AG04450 (cell line): ENCODE data around the gene DCLK2. TPM values are rescaled to one million over a fixed set of nuclear protein-coding genes. Genes with fewer than 3 reads are reported as not detected.

Experiments used
- CTCF ChIA-PET: fragments of 300-600, 350-600 bp; formaldehyde crosslinking; extraction: SDS; loops from one replicate; lab custom pipeline; 2022; ENCODE audit warnings: antibody characterized with exemption, inconsistent platforms; lab: Charles Lee
- POLR2A ChIA-PET: fragments of 350-600 bp; formaldehyde crosslinking; extraction: SDS; loops from one replicate; lab custom pipeline; 2021; ENCODE audit warnings: antibody characterized with exemption, inconsistent platforms; lab: Yijun Ruan, JAX
- DNase-seq: peaks from one replicate; pipeline ENCODE4 v3.0.0-alpha.2; 2011; ENCODE audit warnings: low read depth, low spot score
- H3K27ac ChIP-seq: one replicate; pipeline ENCODE4 v1.5.1; 2012; ENCODE audit warnings: low read depth, low read length, control low read depth
- H3K27me3 ChIP-seq: one replicate; pipeline ENCODE4 v1.6.0; 2012; ENCODE audit warnings: low read length; ENCODE audit not compliant: control insufficient read depth, insufficient read depth
- H3K4me3 ChIP-seq: 2 replicates; pipeline ENCODE4 v1.5.1; 2011; ENCODE audit warnings: mild to moderate bottlenecking, low read depth, low read length, control low read depth
- H3K9me3 ChIP-seq: 2 replicates; pipeline ENCODE4 v1.5.1; 2012; ENCODE audit warnings: low read length; ENCODE audit not compliant: control insufficient read depth, insufficient read depth
- CTCF ChIP-seq: IDR thresholded peaks from 2 replicates; pipeline ENCODE4 v1.5.1; 2011; ENCODE audit warnings: low read depth, low read length, control low read depth, inconsistent platforms
- polyA plus RNA-seq: library from polyadenylated mRNA; depleted of rRNA; stranded (reverse); fragments of >200 nt; gene quantifications from 2 replicates; pipeline ENCODE4 v1.2.3, GENCODE V29; 2011

The DCLK2 gene
- polyA plus RNA-seq, 1 experiment: 7.3 TPM

- H3K27ac ChIP-seq: no peak overlapping the region
- H3K4me3 ChIP-seq: no peak overlapping the region
- H3K27me3 ChIP-seq: no peaks in the 10 kb centered on the region
- no peak for DNase-seq
- ChIA-PET POLR2A (no interaction called here), CTCF (no interaction called here)
- no peak for TF ChIP-seq CTCF
- H3K9me3 ChIP-seq: no peaks in the 10 kb centered on the region
Measured at GRCh38 chr4:150253965-150254630, 175.9 kb downstream of the DCLK2 start.

- DNase-seq: no peak
- no peaks in the 10 kb centered on the region for H3K27me3 ChIP-seq
- no peaks in the 10 kb centered on the region for H3K9me3 ChIP-seq
- TF ChIP-seq CTCF: no peak
- no peak overlapping the region for H3K27ac ChIP-seq
- ChIA-PET POLR2A (no interaction called here), CTCF (interaction anchor here (1.0 kb wide), 1 partner anchor 13 kb away, joined by 9 read pairs; no protein-coding TSS in a partner anchor)
- H3K4me3 ChIP-seq: no peak overlapping the region
Measured at GRCh38 chr4:150255610-150256224, 177.5 kb downstream of the DCLK2 start.

GRCh38 chr4:150256225-150256620 is 178.0 kb downstream of the DCLK2 start:
- POLR2A ChIA-PET: no interaction called here
- Histone ChIP-seq H3K9me3 (no peaks in the 10 kb centered on the region), H3K4me3 (no peak overlapping the region), H3K27ac (no peak overlapping the region), H3K27me3 (no peaks in the 10 kb centered on the region)
- no peak for DNase-seq
- no peak for TF ChIP-seq CTCF
- CTCF ChIA-PET: no interaction called here

GRCh38 chr4:150256841-150257730 is 178.8 kb downstream of the DCLK2 start:
- CTCF ChIA-PET: no interaction called here
- POLR2A ChIA-PET: no interaction called here
- Histone ChIP-seq H3K27ac (no peak overlapping the region), H3K27me3 (no peaks in the 10 kb centered on the region), H3K4me3 (no peak overlapping the region), H3K9me3 (no peaks in the 10 kb centered on the region)
- DNase-seq: no peak
- TF ChIP-seq CTCF: no peak

- no peak for TF ChIP-seq CTCF
- H3K27ac ChIP-seq: no peak overlapping the region
- no peak for DNase-seq
- CTCF ChIA-PET: interaction anchor here (1.1 to 1.4 kb wide), 3 partner anchors 16 to 608 kb away, joined by 3 to 5 read pairs (median 4); no protein-coding TSS in a partner anchor
- no peaks in the 10 kb centered on the region for H3K9me3 ChIP-seq
- POLR2A ChIA-PET: interaction anchor here (0.6 kb wide), 1 partner anchor 15 kb away, joined by 4 read pairs; no protein-coding TSS in a partner anchor
- no peaks in the 10 kb centered on the region for H3K27me3 ChIP-seq
- no peak overlapping the region for H3K4me3 ChIP-seq
Measured at GRCh38 chr4:150258569-150258968, 180.3 kb downstream of the DCLK2 start.
